GM12878 (cell line): ENCODE results near the gene KHDRBS1. TPM values are rescaled to one million over a fixed set of nuclear protein-coding genes. Genes with fewer than 3 reads are reported as not detected.

Experiments
- ATAC-seq: fragments of 200-7000 bp; cut with Tn5 transposase; 3 replicates; pipeline ENCODE4 v1.9.1; 2020; ENCODE audit warnings: mild to moderate bottlenecking, moderate library complexity
- BruUV-seq: library from RNA; stranded (reverse); fragments of 400-500 nt; replicated peaks from 2 replicates; lab custom pipeline; 2021; lab: Mats Ljungman, UMichigan
- CTCF ChIA-PET: fragments of 300-600 bp; sonication (Branson Sonifier 250); formaldehyde crosslinking; extraction: SDS; loops from one replicate; lab custom pipeline; 2021; ENCODE audit warnings: inconsistent platforms; lab: Yijun Ruan, JAX
- POLR2A ChIA-PET: fragments of 350-600 bp; formaldehyde crosslinking; extraction: SDS; loops from one replicate; lab custom pipeline; 2021; ENCODE audit warnings: inconsistent platforms; lab: Charles Lee
- RAD21 ChIA-PET: fragments of 300-600 bp; sonication (Branson Sonifier 250); formaldehyde crosslinking; loops from one replicate; lab custom pipeline; 2023; ENCODE audit warnings: antibody characterized with exemption; ENCODE audit not compliant: unreplicated experiment; lab: Charles Lee
- SMC1A ChIA-PET: fragments of 300-600 bp; sonication (Branson Sonifier 250); formaldehyde crosslinking; loops from one replicate; lab custom pipeline; 2023; ENCODE audit not compliant: unreplicated experiment, uncharacterized antibody; lab: Charles Lee
- DNase-seq: peaks from one replicate; pipeline ENCODE4 v3.0.0-alpha.2; 2011; ENCODE audit warnings: low read depth, low spot score
- FAIRE-seq: peaks from 3 replicates; lab custom pipeline; 2011; peaks lifted over from hg19 to GRCh38; lab: Jason Lieb, UNC
- H2AFZ ChIP-seq: 2 replicates; pipeline ENCODE4 v1.6.0; 2011; ENCODE audit warnings: low read depth, low read length, control low read depth; ENCODE audit not compliant: control insufficient read depth
- H3K27ac ChIP-seq: 2 replicates; pipeline ENCODE4 v1.5.1; 2011; ENCODE audit warnings: control low read depth; ENCODE audit not compliant: control insufficient read depth, insufficient read depth
- H3K27me3 ChIP-seq, 2 experiments: replicated peaks in 1 of 2; 2 replicates each; pipeline versions ENCODE4 v1.6.0 to v1.6.1; 2011; ENCODE audit warnings: low read length in 1 of 2; ENCODE audit not compliant: control insufficient read depth in 2 of 2, insufficient read depth in 2 of 2
- H3K36me3 ChIP-seq, 2 experiments: 2 replicates each; pipeline ENCODE4 v1.5.1; 2011; ENCODE audit warnings: low read length in 1 of 2; ENCODE audit not compliant: control insufficient read depth in 2 of 2, insufficient read depth in 2 of 2
- H3K4me1 ChIP-seq: 2 replicates; pipeline ENCODE4 v1.6.1; 2011; ENCODE audit warnings: mild to moderate bottlenecking, low read length, moderate library complexity, mixed read lengths; ENCODE audit not compliant: control insufficient read depth, insufficient read depth
- H3K4me2 ChIP-seq: 2 replicates; pipeline ENCODE4 v1.6.0; 2011; ENCODE audit warnings: control low read depth; ENCODE audit not compliant: control insufficient read depth, insufficient read depth
- H3K4me3 ChIP-seq: fragments of 200-600 bp; sonication (generic); 2 replicates; pipeline ENCODE4 v1.5.1; 2016
- H3K79me2 ChIP-seq: 2 replicates; pipeline ENCODE4 v1.6.0; 2011; ENCODE audit warnings: low read length; ENCODE audit not compliant: control insufficient read depth, insufficient read depth
- H3K9ac ChIP-seq: 2 replicates; pipeline ENCODE4 v1.8.0; 2011; ENCODE audit warnings: low read length, control low read depth, mixed read lengths; ENCODE audit not compliant: control insufficient read depth, insufficient read depth
- H3K9me3 ChIP-seq: replicated peaks from 3 replicates; pipeline ENCODE4 v1.5.1; 2011; ENCODE audit warnings: mild to moderate bottlenecking, low read length; ENCODE audit not compliant: control insufficient read depth, insufficient read depth
- H4K20me1 ChIP-seq: 2 replicates; pipeline ENCODE4 v1.6.0; 2011; ENCODE audit not compliant: control insufficient read depth, insufficient read depth
- ATF7 ChIP-seq: fragments of 450-650 bp; IDR thresholded peaks from 2 replicates; pipeline ENCODE4 v1.6.1; 2016; ENCODE audit warnings: low read depth, mild to moderate bottlenecking
- CBX3 ChIP-seq: fragments of 200-600 bp; sonication (generic); IDR thresholded peaks from 2 replicates; pipeline ENCODE4 v1.6.1; 2016; ENCODE audit warnings: low read depth, borderline replicate concordance
- E4F1 ChIP-seq: fragments of 450-650 bp; IDR thresholded peaks from 2 replicates; pipeline ENCODE4 v1.6.1; 2018; ENCODE audit warnings: borderline replicate concordance, mild to moderate bottlenecking; ENCODE audit not compliant: partially characterized antibody
- EED ChIP-seq: sonication (generic); IDR thresholded peaks from 2 replicates; pipeline ENCODE4 v1.6.1; 2016; ENCODE audit warnings: antibody characterized with exemption, low read depth
- ESRRA ChIP-seq: IDR thresholded peaks from 2 replicates; pipeline ENCODE4 v1.6.1; 2012; ENCODE audit warnings: mild to moderate bottlenecking, low read length, improper control_type of control experiment
- GABPA ChIP-seq: IDR thresholded peaks from 2 replicates; pipeline ENCODE4 v1.6.1; 2014; ENCODE audit warnings: antibody characterized with exemption, low read depth, mild to moderate bottlenecking, inconsistent platforms
- HDAC2 ChIP-seq: fragments of 200-600 bp; sonication (generic); IDR thresholded peaks from 2 replicates; pipeline ENCODE4 v1.6.1; 2017
- IKZF1 ChIP-seq: fragments of 450-650 bp; conservative IDR thresholded peaks from 2 replicates; pipeline ENCODE4 v1.6.1; 2017; ENCODE audit warnings: antibody characterized with exemption, mild to moderate bottlenecking
- IRF4 ChIP-seq: IDR thresholded peaks from 2 replicates; pipeline ENCODE4 v1.6.1; 2011; ENCODE audit warnings: low read depth, low read length
- MLLT1 ChIP-seq: fragments of 450-650 bp; IDR thresholded peaks from 2 replicates; pipeline ENCODE4 v1.6.1; 2016; ENCODE audit warnings: mild to moderate bottlenecking
- SMARCA5 ChIP-seq: fragments of 450-650 bp; IDR thresholded peaks from 2 replicates; pipeline ENCODE4 v1.6.1; 2017; ENCODE audit warnings: mild to moderate bottlenecking
- SUZ12 ChIP-seq: fragments of 200-600 bp; sonication (generic); IDR thresholded peaks from one replicate; pipeline ENCODE4 v1.6.1; 2018; ENCODE audit warnings: antibody characterized with exemption, mild to moderate bottlenecking; ENCODE audit not compliant: unreplicated experiment
- TARDBP ChIP-seq: IDR thresholded peaks from 2 replicates; pipeline ENCODE4 v1.6.1; 2016; ENCODE audit warnings: borderline replicate concordance
- ZNF207 ChIP-seq: fragments of 450-650 bp; IDR thresholded peaks from 2 replicates; pipeline ENCODE4 v1.6.1; 2014; ENCODE audit warnings: antibody characterized with exemption, mild to moderate bottlenecking, borderline replicate concordance
- ZNF592 ChIP-seq: fragments of 450-650 bp; IDR thresholded peaks from 2 replicates; pipeline ENCODE4 v1.6.1; 2017; ENCODE audit warnings: mild to moderate bottlenecking, moderate library complexity
- WGBS: methylation state at CpG from one replicate; pipeline ENCODE4 v1.1.6; 2016; ENCODE audit warnings: low lambda C conversion rate; ENCODE audit not compliant: insufficient replicate concordance, insufficient coverage; ENCODE audit errors: missing lambda C conversion rate; 5-methylcytosine and 5-hydroxymethylcytosine counted together
- in situ Hi-C: fragments of 300-500 bp; cut with MboI; formaldehyde crosslinking; loops from 9 replicates; pipeline ENCODE4 v1.14.3; 2018; ENCODE audit warnings: mixed read lengths
- intact Hi-C: fragments of 100-400 bp; cut with micrococcal nuclease; formaldehyde crosslinking; loops from one replicate; pipeline ENCODE4 v1.14.2; 2022; ENCODE audit not compliant: unreplicated experiment
- polyA plus RNA-seq, 11 experiments: library from polyadenylated mRNA; depleted of rRNA in 4 of 11; unstranded in 6 of 11; stranded (reverse) in 5 of 11; fragments of >200 nt; fragmentation: Nextera tagmentation in 4 of 11; fragmentation: Illumina TruSeq in 1 of 11; extraction: Ambion mirVana in 4 of 11; extraction: Trizol in 1 of 11; gene quantifications; 1 replicate in 1 of 11; 2 replicates in 10 of 11; pipeline versions ENCODE4 v1.2.1 to v1.2.3, GENCODE V29; 2011 to 2016; ENCODE audit warnings: inconsistent platforms in 2 of 11, missing spikeins in 2 of 11, low read depth in 1 of 11
- total RNA-seq, 4 experiments: library from RNA; depleted of rRNA in 3 of 4; stranded (reverse); fragments of >200 nt in 3 of 4; fragmentation: Illumina TruSeq in 1 of 4; extraction: Trizol in 1 of 4; gene quantifications; 2 replicates each; pipeline versions ENCODE4 v1.2.1 to v1.2.3, GENCODE V29; 2013 to 2021

KHDRBS1 gene
- total and polyA plus RNA-seq, 10 of the 15 experiments (the other 5 are each of a cell fraction or from before 2014, with no cell fraction given) = 42.5 to 204 (median 96.0) TPM

GRCh38 chr1:32005522-32005921, 8.1 kb upstream of the KHDRBS1 start:
- no TSS peak for BruUV-seq
- peak overlapping the region; percentile 26; the same call in 1 of the 2 replicates for H3K4me2 ChIP-seq
- H3K27me3 ChIP-seq = no peaks in the 10 kb centered on the region
- no peak overlapping the region for H3K9ac ChIP-seq
- no peak overlapping the region for H3K27ac ChIP-seq
- SMC1A ChIA-PET = interaction anchor here (0.7 to 3.0 kb wide), 16 partner anchors 9 to 190 kb away, joined by 3 to 25 read pairs (median 4); partner anchors contain the start of gene SPOCD1
- H3K4me3 ChIP-seq = no peak overlapping the region
- POLR2A ChIA-PET = interaction anchor here (0.6 to 1.4 kb wide), 12 partner anchors 8 to 260 kb away, joined by 3 to 8 read pairs (median 4); partner anchors contain the start of gene KHDRBS1
- H3K9me3 ChIP-seq = no peaks in the 10 kb centered on the region
- ATAC-seq (peak; percentile 88), FAIRE-seq (no peak), DNase-seq (peak; percentile 43)
- RAD21 ChIA-PET = interaction anchor here (0.5 to 4.1 kb wide), 12 partner anchors 10 to 157 kb away, joined by 3 to 31 read pairs (median 4); no protein-coding TSS in a partner anchor
- H2AFZ ChIP-seq = no peak overlapping the region
- CTCF ChIA-PET = interaction anchor here (0.8 to 6.2 kb wide), 13 partner anchors 11 to 102 kb away, joined by 3 to 76 read pairs (median 5); partner anchors contain the start of gene KPNA6
- H3K79me2 ChIP-seq = no peaks in the 10 kb centered on the region
- 55% methylated on average over 3 of the region's 3 CpGs for WGBS
- H3K36me3 ChIP-seq = no peaks in the 10 kb centered on the region
- in situ Hi-C loops = no loop called here
- H3K4me1 ChIP-seq = peaks cover 25% of the 10 kb centered on the region
- intact Hi-C loops = no loop called here
- no peaks in the 10 kb centered on the region for H4K20me1 ChIP-seq
- TF ChIP-seq ATF7 (peak; percentile 50; the same call in 1 of the 2 replicates), ZNF207 (no peak), EED (peak; percentile 76; the same call in 1 of the 2 replicates), ESRRA (no peak), IRF4 (peak; percentile 40; the same call in 1 of the 2 replicates), TARDBP (no peak), IKZF1 (peak; percentile 70), GABPA (no peak), E4F1 (no peak), SUZ12 (no peak), MLLT1 (no peak), SMARCA5 (peak; percentile 71), HDAC2 (no peak), ZNF592 (no peak), CBX3 (no peak)
